CD14-positive monocyte (primary cell): ENCODE results near the gene TEX29. TPM values are rescaled to one million over a fixed set of nuclear protein-coding genes. Genes with fewer than 3 reads are reported as not detected.

Source experiments
- DNase-seq, 3 donors: peaks; one replicate each; pipeline ENCODE4 v3.0.0-alpha.2; 2011 to 2022
- H2AFZ ChIP-seq: 2 replicates; pipeline ENCODE4 v1.6.0; 2012; ENCODE audit warnings: mild to moderate bottlenecking, low read depth, low read length, inconsistent platforms; ENCODE audit not compliant: insufficient read depth, poor library complexity, severe bottlenecking
- H3K27ac ChIP-seq, 2 donors: 1 replicate in 1 of 2; 2 replicates in 1 of 2; pipeline ENCODE4 v1.5.1; 2012 to 2013; ENCODE audit warnings: low read length in 2 of 2, control low read depth in 1 of 2, inconsistent platforms in 1 of 2, low read depth in 1 of 2, mild to moderate bottlenecking in 1 of 2
- H3K27me3 ChIP-seq, 2 donors: one replicate each; pipeline versions ENCODE4 v1.6.0 to v1.6.1; 2011 to 2013; ENCODE audit warnings: low read length in 2 of 2; ENCODE audit not compliant: control insufficient read depth in 2 of 2, insufficient read depth in 2 of 2
- H3K36me3 ChIP-seq, 2 donors: replicated peaks in 1 of 2; 1 replicate in 1 of 2; 2 replicates in 1 of 2; pipeline versions ENCODE4 v1.5.1 to v1.6.1; 2012 to 2013; ENCODE audit warnings: low read length in 2 of 2, control low read depth in 1 of 2, inconsistent platforms in 1 of 2, mild to moderate bottlenecking in 1 of 2; ENCODE audit not compliant: insufficient read depth in 2 of 2, control insufficient read depth in 1 of 2
- H3K4me1 ChIP-seq, 2 donors: 1 replicate in 1 of 2; 2 replicates in 1 of 2; pipeline versions ENCODE4 v1.5.1 to v1.6.1; 2012 to 2013; ENCODE audit warnings: low read length in 2 of 2, control low read depth in 1 of 2, inconsistent platforms in 1 of 2, mild to moderate bottlenecking in 1 of 2, moderate library complexity in 1 of 2; ENCODE audit not compliant: insufficient read depth in 2 of 2, control insufficient read depth in 1 of 2
- H3K4me2 ChIP-seq: replicated peaks from 2 replicates; pipeline ENCODE3; 2012; ENCODE audit warnings: low read length, moderate library complexity, mild to moderate bottlenecking; ENCODE audit not compliant: poor library complexity, severe bottlenecking; ENCODE audit errors: extremely low read depth
- H3K4me3 ChIP-seq, 3 experiments: fragments of 200-600 bp in 1 of 3; sonication (generic) in 1 of 3; replicated peaks in 1 of 3; 1 replicate in 2 of 3; 2 replicates in 1 of 3; pipeline ENCODE4 v1.5.1; 2011 to 2013; ENCODE audit warnings: low read length in 3 of 3, mild to moderate bottlenecking in 3 of 3, control low read depth in 2 of 3, low read depth in 2 of 3, inconsistent platforms in 1 of 3, moderate library complexity in 1 of 3
- H3K79me2 ChIP-seq: 2 replicates; pipeline ENCODE4 v1.6.0; 2012; ENCODE audit warnings: mild to moderate bottlenecking, control low read depth, inconsistent platforms, low read length, moderate library complexity; ENCODE audit not compliant: insufficient read depth
- H3K9ac ChIP-seq: 2 replicates; pipeline ENCODE4 v1.6.0; 2017; ENCODE audit warnings: low read length, mild to moderate bottlenecking; ENCODE audit not compliant: insufficient read depth, poor library complexity, severe bottlenecking
- H3K9me3 ChIP-seq, 2 donors: replicated peaks in 1 of 2; 1 replicate in 1 of 2; 2 replicates in 1 of 2; pipeline versions ENCODE4 v1.5.1 to v1.6.1; 2012 to 2013; ENCODE audit warnings: low read length in 2 of 2, control low read depth in 1 of 2; ENCODE audit not compliant: control insufficient read depth in 1 of 2, insufficient read depth in 1 of 2
- H4K20me1 ChIP-seq: 2 replicates; pipeline ENCODE4 v1.6.0; 2012; ENCODE audit warnings: mild to moderate bottlenecking, low read length, control low read depth, moderate library complexity; ENCODE audit not compliant: insufficient read depth
- H3K27ac Mint-ChIP-seq, 7 donors: one replicate each; pipeline ENCODE4 v1.8.0; 2020; ENCODE audit warnings: mild to moderate bottlenecking in 7 of 7, mixed read lengths in 7 of 7, moderate library complexity in 6 of 7, inconsistent platforms in 2 of 7
- H3K27me3 Mint-ChIP-seq, 3 donors: one replicate each; pipeline ENCODE4 v1.8.0; 2021 to 2022; ENCODE audit warnings: low read depth in 3 of 3, mild to moderate bottlenecking in 3 of 3, mixed read lengths in 3 of 3, moderate library complexity in 3 of 3, inconsistent platforms in 1 of 3
- H3K36me3 Mint-ChIP-seq, 2 donors: one replicate each; pipeline ENCODE4 v1.8.0; 2020; ENCODE audit warnings: mixed read lengths in 2 of 2, inconsistent platforms in 1 of 2, mild to moderate bottlenecking in 1 of 2
- H3K4me1 Mint-ChIP-seq: one replicate; pipeline ENCODE4 v1.8.0; 2020; ENCODE audit warnings: mild to moderate bottlenecking, mixed read lengths
- H3K4me3 Mint-ChIP-seq, 2 donors: one replicate each; pipeline ENCODE4 v1.8.0; 2020; ENCODE audit warnings: mild to moderate bottlenecking in 2 of 2, mixed read lengths in 2 of 2, moderate library complexity in 1 of 2
- H3K9me3 Mint-ChIP-seq, 7 donors: one replicate each; pipeline ENCODE4 v1.8.0; 2020 to 2022; ENCODE audit warnings: mixed read lengths in 7 of 7, mild to moderate bottlenecking in 6 of 7, moderate library complexity in 6 of 7, inconsistent platforms in 2 of 7
- CTCF ChIP-seq: fragments of 200-600 bp; IDR thresholded peaks from one replicate; pipeline ENCODE4 v1.8.0; 2022; ENCODE audit warnings: antibody characterized with exemption, mild to moderate bottlenecking
- WGBS: methylation state at CpG from one replicate; pipeline ENCODE4 v1.1.5; 2013; ENCODE audit warnings: missing lambda C conversion rate; ENCODE audit not compliant: insufficient coverage; 5-methylcytosine and 5-hydroxymethylcytosine counted together
- intact Hi-C, 2 donors: fragments of 100-400 bp; cut with micrococcal nuclease; formaldehyde crosslinking; loops; one replicate each; pipeline versions ENCODE4 v1.15.0 to v1.15.1; 2023
- polyA plus RNA-seq, 3 donors: library from polyadenylated mRNA; depleted of rRNA in 1 of 3; unstranded in 2 of 3; stranded (reverse) in 1 of 3; fragments of 300-500 nt in 2 of 3; fragments of >200 nt in 1 of 3; fragmentation: Illumina TruSeq in 2 of 3; gene quantifications; 1 replicate in 2 of 3; 2 replicates in 1 of 3; pipeline ENCODE4 v1.2.3, GENCODE V29; 2012 to 2021

The TEX29 gene
- polyA plus RNA-seq, 3 donors: 0.27 to 0.29 TPM; not detected in 1

- intact Hi-C loops: no loop called here
- 97% methylated on average over 6 of the region's 7 CpGs for WGBS
- Histone ChIP-seq H3K9me3 (no peaks in the 10 kb centered on the region), H2AFZ (no peak overlapping the region), H4K20me1 (peaks cover 4% of the 10 kb centered on the region), H3K27ac (no peak overlapping the region), H3K36me3 (peaks cover 66 to 99% of the 10 kb centered on the region in 2 donors), H3K4me2 (no peak overlapping the region), H3K79me2 (no peaks in the 10 kb centered on the region), H3K9ac (no peak overlapping the region), H3K27me3 (no peaks in the 10 kb centered on the region), H3K4me1 (no peaks in the 10 kb centered on the region), H3K4me3 (no peak overlapping the region)
- Mint-ChIP-seq H3K4me3 (no peak overlapping the region), H3K4me1 (no peaks in the 10 kb centered on the region), H3K36me3 (peaks cover 87 to 95% of the 10 kb centered on the region in 2 donors), H3K27ac (no peak overlapping the region), H3K9me3 (no peaks in the 10 kb centered on the region), H3K27me3 (no peaks in the 10 kb centered on the region)
- no peak for TF ChIP-seq CTCF
- no peak for DNase-seq
Measured at GRCh38 chr13:111272117-111272516, 48.3 kb upstream of the TEX29 start.

GRCh38 chr13:111275382-111275781 is 45.1 kb upstream of the TEX29 start:
- H3K4me3 ChIP-seq: no peak overlapping the region
- no peak overlapping the region for H3K4me2 ChIP-seq
- Mint-ChIP-seq H3K36me3 (peaks cover 88 to 97% of the 10 kb centered on the region in 2 donors), H3K27ac (no peak overlapping the region), H3K9me3 (no peaks in the 10 kb centered on the region), H3K4me3 (no peak overlapping the region), H3K4me1 (no peaks in the 10 kb centered on the region), H3K27me3 (peaks cover 0 to 1% (median 0%) of the 10 kb centered on the region in 3 donors)
- peaks cover 67 to 99% of the 10 kb centered on the region in 2 donors for H3K36me3 ChIP-seq
- no peak overlapping the region for H3K9ac ChIP-seq
- no peaks in the 10 kb centered on the region for H3K9me3 ChIP-seq
- no peak overlapping the region for H3K27ac ChIP-seq
- H4K20me1 ChIP-seq: no peaks in the 10 kb centered on the region
- 100% methylated on average over 7 of the region's 10 CpGs for WGBS
- DNase-seq: no peak
- TF ChIP-seq CTCF: no peak
- H3K79me2 ChIP-seq: no peaks in the 10 kb centered on the region
- H2AFZ ChIP-seq: no peak overlapping the region
- intact Hi-C loops: no loop called here
- H3K27me3 ChIP-seq: no peaks in the 10 kb centered on the region
- no peaks in the 10 kb centered on the region for H3K4me1 ChIP-seq
